ENCODE data around the gene MYRIP. TPM values are rescaled to one million over a fixed set of nuclear protein-coding genes. Genes with fewer than 3 reads are reported as not detected.

The MYRIP gene
- total and polyA plus RNA-seq, 10 of the 15 experiments (the other 5 are each of a cell fraction or from before 2014, with no cell fraction given) = 0.03 to 0.08 (median 0.04) TPM; not detected in 6

GRCh38 chr3:40104441-40104840, 295.0 kb downstream of the MYRIP start:
- ChIA-PET SMC1A (ENCODE audit: uncharacterized antibody, unreplicated experiment) (no interaction called here), RAD21 (ENCODE audit: unreplicated experiment) (no interaction called here), CTCF (no interaction called here), POLR2A (no interaction called here)
- no peaks in the 10 kb centered on the region for H4K20me1 ChIP-seq (ENCODE audit: control insufficient read depth, insufficient read depth)
- 55% methylated on average over 4 of the region's 4 CpGs for WGBS (ENCODE audit: insufficient coverage, insufficient replicate concordance, low lambda C conversion rate, missing lambda C conversion rate)
- no peak overlapping the region for H3K4me2 ChIP-seq (ENCODE audit: control insufficient read depth, insufficient read depth)
- DNase-seq (ENCODE audit: low read depth, low spot score) (no peak), FAIRE-seq (no peak), ATAC-seq (no peak)
- no peak overlapping the region for H3K27ac ChIP-seq (ENCODE audit: control insufficient read depth, insufficient read depth)
- H3K4me1 ChIP-seq (ENCODE audit: control insufficient read depth, insufficient read depth, low read length) = no peaks in the 10 kb centered on the region
- no peak overlapping the region for H2AFZ ChIP-seq (ENCODE audit: control insufficient read depth, low read depth, low read length)
- intact Hi-C loops (cut with micrococcal nuclease; ENCODE audit: unreplicated experiment) = no loop called here
- in situ Hi-C loops (cut with MboI) = no loop called here
- no peak overlapping the region for H3K4me3 ChIP-seq
- H3K36me3 ChIP-seq (ENCODE audit: control insufficient read depth in 2 of 2, insufficient read depth in 2 of 2, low read length in 1 of 2) = no peaks in the 10 kb centered on the region
- H3K9ac ChIP-seq (ENCODE audit: control insufficient read depth, insufficient read depth, low read length) = no peak overlapping the region
- H3K79me2 ChIP-seq (ENCODE audit: control insufficient read depth, insufficient read depth, low read length) = no peaks in the 10 kb centered on the region
- no peaks in the 10 kb centered on the region for H3K27me3 ChIP-seq (replicated peaks in 1 of 2; ENCODE audit: control insufficient read depth in 2 of 2, insufficient read depth in 2 of 2, low read length in 1 of 2)
- BruUV-seq (replicated peaks) = no TSS peak
- no peaks in the 10 kb centered on the region for H3K9me3 ChIP-seq (replicated peaks; ENCODE audit: control insufficient read depth, insufficient read depth, low read length)
- TF ChIP-seq RB1 (IDR thresholded peaks at IDR 0.05; ENCODE audit: borderline replicate concordance) = no peak
- TF ChIP-seq PAX8 (IDR thresholded peaks at IDR 0.05) = no peak
- TF ChIP-seq CBX5 (IDR thresholded peaks at IDR 0.05; ENCODE audit: low read depth) = no peak
- no peak for TF ChIP-seq ASH2L (IDR thresholded peaks at IDR 0.05; ENCODE audit: borderline replicate concordance, low read depth)
- TF ChIP-seq, protein P1, sequence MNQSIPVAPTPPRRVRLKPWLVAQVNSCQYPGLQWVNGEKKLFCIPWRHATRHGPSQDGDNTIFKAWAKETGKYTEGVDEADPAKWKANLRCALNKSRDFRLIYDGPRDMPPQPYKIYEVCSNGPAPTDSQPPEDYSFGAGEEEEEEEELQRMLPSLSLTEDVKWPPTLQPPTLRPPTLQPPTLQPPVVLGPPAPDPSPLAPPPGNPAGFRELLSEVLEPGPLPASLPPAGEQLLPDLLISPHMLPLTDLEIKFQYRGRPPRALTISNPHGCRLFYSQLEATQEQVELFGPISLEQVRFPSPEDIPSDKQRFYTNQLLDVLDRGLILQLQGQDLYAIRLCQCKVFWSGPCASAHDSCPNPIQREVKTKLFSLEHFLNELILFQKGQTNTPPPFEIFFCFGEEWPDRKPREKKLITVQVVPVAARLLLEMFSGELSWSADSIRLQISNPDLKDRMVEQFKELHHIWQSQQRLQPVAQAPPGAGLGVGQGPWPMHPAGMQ (IDR thresholded peaks at IDR 0.05; ENCODE audit: borderline replicate concordance) = no peak
- no peak for TF ChIP-seq JUNB (IDR thresholded peaks at IDR 0.05)
- TF ChIP-seq KAT2A (conservative IDR thresholded peaks at IDR 0.05; ENCODE audit: control insufficient read depth, low read depth, low read length) = no peak
- TF ChIP-seq MYC (IDR thresholded peaks at IDR 0.05; ENCODE audit: insufficient read depth, insufficient read length, insufficient replicate concordance, low read length, severe bottlenecking) = no peak
- no peak for TF ChIP-seq EED (IDR thresholded peaks at IDR 0.05; ENCODE audit: low read depth)
- no peak for TF ChIP-seq NFYA (IDR thresholded peaks at IDR 0.05; ENCODE audit: borderline replicate concordance, low read depth, low read length)
- TF ChIP-seq, protein P2, sequence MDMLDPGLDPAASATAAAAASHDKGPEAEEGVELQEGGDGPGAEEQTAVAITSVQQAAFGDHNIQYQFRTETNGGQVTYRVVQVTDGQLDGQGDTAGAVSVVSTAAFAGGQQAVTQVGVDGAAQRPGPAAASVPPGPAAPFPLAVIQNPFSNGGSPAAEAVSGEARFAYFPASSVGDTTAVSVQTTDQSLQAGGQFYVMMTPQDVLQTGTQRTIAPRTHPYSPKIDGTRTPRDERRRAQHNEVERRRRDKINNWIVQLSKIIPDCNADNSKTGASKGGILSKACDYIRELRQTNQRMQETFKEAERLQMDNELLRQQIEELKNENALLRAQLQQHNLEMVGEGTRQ (IDR thresholded peaks at IDR 0.05; ENCODE audit: borderline replicate concordance, low read depth, low read length) = no peak
- no peak for TF ChIP-seq POLR2AphosphoS2 (IDR thresholded peaks at IDR 0.05; ENCODE audit: low read depth, low read length)
- no peak for TF ChIP-seq CBX3 (IDR thresholded peaks at IDR 0.05; ENCODE audit: borderline replicate concordance, low read depth)
- TF ChIP-seq, protein P3, sequence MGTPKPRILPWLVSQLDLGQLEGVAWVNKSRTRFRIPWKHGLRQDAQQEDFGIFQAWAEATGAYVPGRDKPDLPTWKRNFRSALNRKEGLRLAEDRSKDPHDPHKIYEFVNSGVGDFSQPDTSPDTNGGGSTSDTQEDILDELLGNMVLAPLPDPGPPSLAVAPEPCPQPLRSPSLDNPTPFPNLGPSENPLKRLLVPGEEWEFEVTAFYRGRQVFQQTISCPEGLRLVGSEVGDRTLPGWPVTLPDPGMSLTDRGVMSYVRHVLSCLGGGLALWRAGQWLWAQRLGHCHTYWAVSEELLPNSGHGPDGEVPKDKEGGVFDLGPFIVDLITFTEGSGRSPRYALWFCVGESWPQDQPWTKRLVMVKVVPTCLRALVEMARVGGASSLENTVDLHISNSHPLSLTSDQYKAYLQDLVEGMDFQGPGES (IDR thresholded peaks at IDR 0.05) = no peak
- TF ChIP-seq GABPA (IDR thresholded peaks at IDR 0.05; ENCODE audit: low read depth) = no peak
- no peak for TF ChIP-seq BCL3 (IDR thresholded peaks at IDR 0.05; ENCODE audit: borderline replicate concordance, insufficient read depth, low read depth, low read length, poor library complexity, severe bottlenecking)
- no peak for TF ChIP-seq PKNOX1 (IDR thresholded peaks at IDR 0.05)

Measured in GM12878 (cell line).